GM13976 (cell line): ENCODE data around the gene GPATCH11.
A peak's percentile ranks its signal among the peaks of the same experiment; 100 is the strongest.

Source experiments
- DNase-seq: peaks from one replicate; pipeline ENCODE4 v3.0.0; 2012; ENCODE audit warnings: low spot score
- CTCF ChIP-seq: IDR thresholded peaks from 2 replicates; pipeline ENCODE4 v1.5.1; 2012; ENCODE audit warnings: borderline replicate concordance, mild to moderate bottlenecking; ENCODE audit not compliant: insufficient read depth; ENCODE audit errors: extremely low read depth, missing control alignments, control extremely low read depth
- in situ Hi-C: fragments of 300-500 bp; cut with MboI; formaldehyde crosslinking; loops from one replicate; pipeline ENCODE4 v1.12.0; 2022; ENCODE audit warnings: low sequenced_read_pairs, mixed read lengths, inconsistent platforms; ENCODE audit not compliant: unreplicated experiment

Gene GPATCH11

GRCh38 chr2:37084797-37085196 lies 479 bp downstream of the GPATCH11 start:
- no peak for TF ChIP-seq CTCF
- in situ Hi-C loops = no loop called here
- DNase-seq = no peak

GRCh38 chr2:37085731-37086147 lies 1.4 kb downstream of the GPATCH11 start:
- no peak for TF ChIP-seq CTCF
- in situ Hi-C loops = no loop called here
- no peak for DNase-seq

- in situ Hi-C loops = no loop called here
- DNase-seq = peak; percentile 55
- TF ChIP-seq CTCF = no peak
Observed at GRCh38 chr2:37090019-37090477, 5.7 kb downstream of the GPATCH11 start.

- in situ Hi-C loops = no loop called here
- DNase-seq = peak; percentile 23
- TF ChIP-seq CTCF = no peak
Observed at GRCh38 chr2:37091873-37092272, 7.6 kb downstream of the GPATCH11 start.

- in situ Hi-C loops = no loop called here
- TF ChIP-seq CTCF = no peak
- no peak for DNase-seq
Observed at GRCh38 chr2:37096568-37096967, 12.2 kb downstream of the GPATCH11 start.

- no peak for TF ChIP-seq CTCF
- DNase-seq = no peak
- in situ Hi-C loops = no loop called here
Observed at GRCh38 chr2:37098416-37099118, 14.2 kb downstream of the GPATCH11 start.
